ENCODE measurements around the gene OSBPL3. TPM values are rescaled to one million over a fixed set of nuclear protein-coding genes. Genes with fewer than 3 reads are reported as not detected.

Gene OSBPL3
- total RNA-seq, 1 experiment from 2014 or later: 8.6 TPM

GRCh38 chr7:24788961-24789576 lies 190.9 kb downstream of the OSBPL3 start:
- Mint-ChIP-seq H3K4me1 (peaks cover 1 to 2% of the 10 kb centered on the region in 2 experiments), H3K27ac (no peak overlapping the region; a peak in 1 of 7 replicates), H3K4me3 (no peak overlapping the region), H3K27me3 (ENCODE audit: low read depth) (peaks cover 2% of the 10 kb centered on the region), H3K36me3 (ENCODE audit: insufficient read depth in 1 of 3, low read depth in 3 of 3) (peaks cover 14 to 21% (median 17%) of the 10 kb centered on the region in 3 experiments), H3K9me3 (peaks cover 23 to 29% of the 10 kb centered on the region in 2 experiments)
- Histone ChIP-seq H4K20me1 (ENCODE audit: control insufficient read depth, insufficient read depth, insufficient read length) (no peaks in the 10 kb centered on the region), H3K14ac (ENCODE audit: insufficient read depth, low read length) (no peak overlapping the region), H3K4ac (ENCODE audit: low read depth, low read length) (no peak overlapping the region), H3K27ac (ENCODE audit: insufficient read length, low read depth, low read length) (no peak overlapping the region), H4K91ac (ENCODE audit: insufficient read length, low read depth, low read length) (no peak overlapping the region), H3K9me3 (ENCODE audit: control insufficient read depth, low read depth, low read length) (no peaks in the 10 kb centered on the region), H3K56ac (ENCODE audit: insufficient read length, low read depth, low read length) (no peak overlapping the region), H3K4me2 (ENCODE audit: insufficient read depth, insufficient read length, low read length) (no peak overlapping the region), H3K18ac (ENCODE audit: insufficient read length, low read depth, low read length) (no peak overlapping the region), H3K79me2 (ENCODE audit: insufficient read depth, low read length) (no peaks in the 10 kb centered on the region), H4K8ac (replicated peaks; ENCODE audit: insufficient read length, low read depth, low read length) (no peak overlapping the region), H3K4me1 (ENCODE audit: insufficient read depth, low read length) (no peaks in the 10 kb centered on the region), H3K27me3 (ENCODE audit: insufficient read depth, low read length) (no peaks in the 10 kb centered on the region), H4K5ac (ENCODE audit: insufficient read length, low read depth, low read length) (no peak overlapping the region), H2BK120ac (ENCODE audit: low read depth, low read length, poor library complexity, severe bottlenecking) (no peak overlapping the region), H2AFZ (ENCODE audit: low read length) (no peak overlapping the region), H2BK20ac (ENCODE audit: low read depth, low read length, poor library complexity, severe bottlenecking) (no peak overlapping the region), H2BK5ac (ENCODE audit: insufficient read length, low read length) (no peak overlapping the region), H3K79me1 (ENCODE audit: insufficient read depth, low read depth, low read length, poor library complexity, severe bottlenecking) (no peaks in the 10 kb centered on the region), H3T11ph (ENCODE audit: low read length) (no peak overlapping the region), H3K23ac (ENCODE audit: insufficient read length, low read depth, low read length) (no peak overlapping the region), H2BK15ac (ENCODE audit: low read depth, low read length) (no peak overlapping the region), H2BK12ac (ENCODE audit: insufficient read length, low read depth, low read length) (no peak overlapping the region), H3K9ac (ENCODE audit: extremely low read depth, insufficient read length, low read length) (no peak overlapping the region), H2AK5ac (ENCODE audit: insufficient read length, low read length) (no peak overlapping the region), H3K23me2 (ENCODE audit: insufficient read length, low read depth, low read length, poor library complexity, severe bottlenecking) (no peaks in the 10 kb centered on the region)
- TF ChIP-seq CTCF (conservative IDR thresholded peaks at IDR 0.05): no peak
- no CpG with 5 or more reads among the region's 10 CpGs for WGBS (ENCODE audit: extremely low coverage, insufficient read length, low lambda C conversion rate)
- DNase-seq: no peak

All from H9 (cell line).